ENCODE results near the gene TSPAN5.

DNA sequence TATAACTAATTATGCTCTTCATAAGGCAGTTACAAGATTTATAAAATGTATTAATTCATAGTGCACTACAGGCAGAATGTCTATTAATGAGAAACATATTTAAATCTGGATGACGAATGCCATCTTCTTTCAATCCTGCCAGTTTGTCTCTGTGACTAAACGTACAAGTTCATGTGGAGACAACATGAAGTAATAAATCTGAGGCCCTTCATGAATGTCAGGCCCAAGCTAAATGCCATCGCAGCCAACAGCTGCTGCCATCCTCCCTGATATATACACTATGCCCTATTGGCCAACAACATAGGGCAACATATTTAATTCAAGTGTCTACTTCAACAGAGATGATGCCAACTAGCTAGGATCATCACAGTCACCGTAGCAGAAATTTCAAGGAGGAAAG is 43.7 kb downstream of the TSPAN5 start:
- TF ChIP-seq, protein P1, sequence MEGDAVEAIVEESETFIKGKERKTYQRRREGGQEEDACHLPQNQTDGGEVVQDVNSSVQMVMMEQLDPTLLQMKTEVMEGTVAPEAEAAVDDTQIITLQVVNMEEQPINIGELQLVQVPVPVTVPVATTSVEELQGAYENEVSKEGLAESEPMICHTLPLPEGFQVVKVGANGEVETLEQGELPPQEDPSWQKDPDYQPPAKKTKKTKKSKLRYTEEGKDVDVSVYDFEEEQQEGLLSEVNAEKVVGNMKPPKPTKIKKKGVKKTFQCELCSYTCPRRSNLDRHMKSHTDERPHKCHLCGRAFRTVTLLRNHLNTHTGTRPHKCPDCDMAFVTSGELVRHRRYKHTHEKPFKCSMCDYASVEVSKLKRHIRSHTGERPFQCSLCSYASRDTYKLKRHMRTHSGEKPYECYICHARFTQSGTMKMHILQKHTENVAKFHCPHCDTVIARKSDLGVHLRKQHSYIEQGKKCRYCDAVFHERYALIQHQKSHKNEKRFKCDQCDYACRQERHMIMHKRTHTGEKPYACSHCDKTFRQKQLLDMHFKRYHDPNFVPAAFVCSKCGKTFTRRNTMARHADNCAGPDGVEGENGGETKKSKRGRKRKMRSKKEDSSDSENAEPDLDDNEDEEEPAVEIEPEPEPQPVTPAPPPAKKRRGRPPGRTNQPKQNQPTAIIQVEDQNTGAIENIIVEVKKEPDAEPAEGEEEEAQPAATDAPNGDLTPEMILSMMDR (IDR thresholded peaks at IDR 0.05; ENCODE audit: insufficient read depth, low read length, poor library complexity, severe bottlenecking): no peak
- TF ChIP-seq EZH2phosphoT487 (conservative IDR thresholded peaks at IDR 0.05; ENCODE audit: low read length): no peak

All from SU-DHL-6 (cell line).